GM18951 (cell line): ENCODE results near the gene ADGRG2.

ENCODE experiments used
- POLR2A ChIP-seq: IDR thresholded peaks from 4 replicates; pipeline ENCODE4 v1.6.1; 2011; ENCODE audit warnings: mild to moderate bottlenecking; ENCODE audit not compliant: insufficient read length, insufficient read depth; ENCODE audit errors: extremely low read depth
- in situ Hi-C: fragments of 300-500 bp; cut with MboI; formaldehyde crosslinking; loops from one replicate; pipeline ENCODE4 v1.12.0; 2022; ENCODE audit warnings: low sequenced_read_pairs, mixed read lengths, inconsistent platforms; ENCODE audit not compliant: unreplicated experiment

ADGRG2 gene

GRCh38 chrX:19063030-19063429 is 59.2 kb downstream of the ADGRG2 start:
- no peak for TF ChIP-seq POLR2A
- in situ Hi-C loops = no loop called here

GRCh38 chrX:19059067-19059466 is 63.2 kb downstream of the ADGRG2 start:
- in situ Hi-C loops = no loop called here

GRCh38 chrX:19057856-19058255 is 64.4 kb downstream of the ADGRG2 start:
- TF ChIP-seq POLR2A = no peak
- in situ Hi-C loops = no loop called here

More at GRCh38 chrX:19059067-19059466, 63.2 kb downstream of the ADGRG2 start:
- no peak for TF ChIP-seq POLR2A

- in situ Hi-C loops = loop anchor here (25.0 kb wide), 1 partner anchor 288 kb away; the partner anchor contains the start of gene PDHA1
These were observed 73.2 kb downstream of the ADGRG2 start for GRCh38 chrX:19049110-19049509.

GRCh38 chrX:19046343-19047215 is 75.7 kb downstream of the ADGRG2 start:
- in situ Hi-C loops = loop anchor here (25.0 kb wide), 1 partner anchor 291 kb away; the partner anchor contains the start of gene PDHA1
- no peak for TF ChIP-seq POLR2A

More at GRCh38 chrX:19049110-19049509, 73.2 kb downstream of the ADGRG2 start:
- TF ChIP-seq POLR2A = no peak

GRCh38 chrX:19040373-19040772 is 81.9 kb downstream of the ADGRG2 start:
- in situ Hi-C loops = loop anchor here (25.0 kb wide), 1 partner anchor 297 kb away; the partner anchor contains the start of gene PDHA1
- no peak for TF ChIP-seq POLR2A

GRCh38 chrX:19034025-19034424 is 88.2 kb downstream of the ADGRG2 start:
- no peak for TF ChIP-seq POLR2A

GRCh38 chrX:19030805-19031204 is 91.5 kb downstream of the ADGRG2 start:
- in situ Hi-C loops = loop anchor here (25.0 kb wide), 1 partner anchor 306 kb away; the partner anchor contains the start of gene PDHA1
- TF ChIP-seq POLR2A = no peak

More at GRCh38 chrX:19034025-19034424, 88.2 kb downstream of the ADGRG2 start:
- in situ Hi-C loops = loop anchor here (25.0 kb wide), 1 partner anchor 303 kb away; the partner anchor contains the start of gene PDHA1

- in situ Hi-C loops = loop anchor here (25.0 kb wide), 1 partner anchor 309 kb away; the partner anchor contains the start of gene PDHA1
- no peak for TF ChIP-seq POLR2A
These were observed 93.7 kb downstream of the ADGRG2 start for GRCh38 chrX:19028560-19028959.

GRCh38 chrX:19024366-19024765 is 97.9 kb downstream of the ADGRG2 start:
- in situ Hi-C loops = no loop called here
- TF ChIP-seq POLR2A = no peak

GRCh38 chrX:19019996-19020395 is 102.3 kb downstream of the ADGRG2 start:
- no peak for TF ChIP-seq POLR2A
- in situ Hi-C loops = loop anchor here (10.0 kb wide), 1 partner anchor 635 kb away; no protein-coding TSS in a partner anchor

GRCh38 chrX:19017271-19017670 is 105.0 kb downstream of the ADGRG2 start:
- TF ChIP-seq POLR2A = no peak
- in situ Hi-C loops = loop anchor here (10.0 kb wide), 1 partner anchor 632 kb away; no protein-coding TSS in a partner anchor

GRCh38 chrX:19016614-19017013 is 105.7 kb downstream of the ADGRG2 start:
- in situ Hi-C loops = loop anchor here (10.0 kb wide), 1 partner anchor 632 kb away; no protein-coding TSS in a partner anchor
